TTC549 (cell line): ENCODE measurements around the gene TRAPPC13.
A peak's percentile ranks its signal among the peaks of the same experiment; 100 is the strongest.
"Not testable (repeated sequence)": the region's sequence is repeated elsewhere in the genome, so short reads cannot be mapped to it uniquely, and the experiment has no call there.

ENCODE experiments used
- FAIRE-seq: peaks from 2 replicates; lab custom pipeline; 2012; peaks lifted over from hg19 to GRCh38; lab: Jason Lieb, UNC

Gene TRAPPC13

GRCh38 chr5:65624571-65625555 is at the start of gene TRAPPC13, which contains the start of gene SHLD3:
Gene TRAPPC13 (plus strand): TSS chr5:65625027. CDS start chr5:65625061, 34 bp downstream.
Gene SHLD3 (plus strand): TSS chr5:65625027. CDS start chr5:65629588, 4,561 bp downstream.
- no peak for FAIRE-seq

- no peak for FAIRE-seq
Observed at GRCh38 chr5:65577141-65577540, 47.7 kb upstream of the TRAPPC13 start.

GRCh38 chr5:65588694-65589093 is 36.1 kb upstream of the TRAPPC13 start:
- FAIRE-seq = peak; percentile 39

GRCh38 chr5:65601761-65602160 is 23.1 kb upstream of the TRAPPC13 start:
- FAIRE-seq = not testable (repeated sequence)

- FAIRE-seq = no peak
Observed at GRCh38 chr5:65611524-65611923, 13.3 kb upstream of the TRAPPC13 start.

GRCh38 chr5:65612298-65612907 is 12.4 kb upstream of the TRAPPC13 start:
- no peak for FAIRE-seq

GRCh38 chr5:65620021-65620420 is 4.8 kb upstream of the TRAPPC13 start:
- no peak for FAIRE-seq

- not testable (repeated sequence) for FAIRE-seq
Observed at GRCh38 chr5:65621961-65622360, 2.9 kb upstream of the TRAPPC13 start.

GRCh38 chr5:65623482-65623881 is 1.3 kb upstream of the TRAPPC13 start:
- no peak for FAIRE-seq

GRCh38 chr5:65624025-65624570 is 729 bp upstream of the TRAPPC13 start, which contains the start of gene TRIM23:
Gene TRIM23 (minus strand): TSS chr5:65624333. CDS start chr5:65624274, 59 bp downstream.
- FAIRE-seq = peak; percentile 11

- FAIRE-seq = no peak
Observed at GRCh38 chr5:65625743-65626142, 916 bp downstream of the TRAPPC13 start.

- FAIRE-seq = no peak
Observed at GRCh38 chr5:65630981-65631380, 6.2 kb downstream of the TRAPPC13 start.

- no peak for FAIRE-seq
Observed at GRCh38 chr5:65640240-65640639, 15.4 kb downstream of the TRAPPC13 start.

- no peak for FAIRE-seq
Observed at GRCh38 chr5:65646938-65647337, 22.1 kb downstream of the TRAPPC13 start.

GRCh38 chr5:65647941-65648340 is 23.1 kb downstream of the TRAPPC13 start:
- no peak for FAIRE-seq

GRCh38 chr5:65651144-65651543 is 26.3 kb downstream of the TRAPPC13 start:
- FAIRE-seq = no peak

GRCh38 chr5:65654713-65655112 is 29.9 kb downstream of the TRAPPC13 start:
- no peak for FAIRE-seq

GRCh38 chr5:65663804-65664521 is 39.1 kb downstream of the TRAPPC13 start:
- FAIRE-seq = peak; percentile 38

GRCh38 chr5:65668696-65669095 is 43.9 kb downstream of the TRAPPC13 start:
- no peak for FAIRE-seq

GRCh38 chr5:65672796-65673195 is 48.0 kb downstream of the TRAPPC13 start:
- FAIRE-seq = no peak

- FAIRE-seq = no peak
Observed at GRCh38 chr5:65674749-65675148, 49.9 kb downstream of the TRAPPC13 start.

GRCh38 chr5:65676056-65676455 is 51.2 kb downstream of the TRAPPC13 start:
- not testable (repeated sequence) for FAIRE-seq
